EL (cell line): ENCODE data around the gene GALNT3.
A peak's percentile ranks its signal among the peaks of the same experiment; 100 is the strongest.

Source experiments
- DNase-seq: peaks from one replicate; pipeline ENCODE4 v3.0.0-alpha.2; 2016

Gene GALNT3

GRCh38 chr2:165793779-165794535, at the start of gene GALNT3:
Gene GALNT3, minus strand, starts transcription at chr2:165794247. Its CDS starts 23,547 bp downstream, at chr2:165770700.
- peak; percentile 14 for DNase-seq

- no peak for DNase-seq
Observed at GRCh38 chr2:165843351-165843750, 49.3 kb upstream of the GALNT3 start.

DNA sequence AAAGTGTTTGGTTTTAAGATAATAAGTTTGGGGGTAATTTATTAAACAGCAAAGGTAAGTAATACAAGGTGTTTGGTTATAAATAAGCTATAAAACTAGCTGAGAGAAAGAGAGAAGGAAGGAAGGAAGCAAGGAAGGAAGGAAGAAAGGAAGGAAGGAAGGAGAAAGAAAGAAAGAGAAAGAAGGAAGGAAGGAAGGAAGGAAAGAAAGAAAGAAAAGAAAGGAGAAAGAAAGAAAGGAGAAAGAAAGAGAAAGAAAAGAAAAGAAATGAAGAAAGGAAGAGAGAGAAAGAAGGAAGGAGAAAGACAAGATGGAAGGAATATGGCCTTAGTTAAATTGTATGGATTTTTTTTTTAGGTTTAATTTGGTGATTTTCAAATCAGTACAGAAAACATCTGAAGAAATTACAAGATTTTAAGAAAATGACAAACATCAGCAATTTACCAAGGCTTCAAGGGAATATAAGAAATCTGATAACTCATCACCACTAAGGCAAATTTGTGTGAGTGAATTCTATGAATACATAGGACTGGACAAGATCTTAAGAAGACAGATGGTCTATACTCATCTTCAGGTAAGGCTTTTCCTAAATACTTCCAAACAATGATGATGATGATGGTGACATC, 46.4 kb upstream of the GALNT3 start:
- no peak for DNase-seq

- peak; percentile 41 for DNase-seq
Observed at GRCh38 chr2:165839610-165840009, 45.6 kb upstream of the GALNT3 start.

GRCh38 chr2:165837122-165837521, 43.1 kb upstream of the GALNT3 start:
- peak; percentile 41 for DNase-seq

GRCh38 chr2:165835363-165835762, 41.3 kb upstream of the GALNT3 start:
- DNase-seq: no peak

GRCh38 chr2:165833156-165833555, 39.1 kb upstream of the GALNT3 start:
- peak; percentile 68 for DNase-seq

DNA sequence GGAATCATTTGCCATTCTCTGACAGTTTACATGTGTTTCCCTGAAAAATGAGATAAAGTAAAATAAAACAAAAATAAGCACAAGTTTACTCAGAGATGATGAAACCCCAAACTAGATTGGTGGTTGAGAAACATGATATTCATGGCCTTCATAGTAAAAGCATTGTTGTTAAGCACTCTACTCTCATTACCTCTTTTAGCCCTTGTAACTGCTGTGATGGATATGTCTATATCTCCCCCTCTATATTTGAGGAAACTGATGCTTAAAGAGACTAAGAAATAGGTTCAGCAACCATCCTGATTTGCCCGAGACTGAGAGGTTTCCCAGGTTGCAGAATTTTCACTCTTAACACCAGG, 33.9 kb upstream of the GALNT3 start:
- no peak for DNase-seq

GRCh38 chr2:165827016-165827920, 33.2 kb upstream of the GALNT3 start:
- DNase-seq: no peak

DNA sequence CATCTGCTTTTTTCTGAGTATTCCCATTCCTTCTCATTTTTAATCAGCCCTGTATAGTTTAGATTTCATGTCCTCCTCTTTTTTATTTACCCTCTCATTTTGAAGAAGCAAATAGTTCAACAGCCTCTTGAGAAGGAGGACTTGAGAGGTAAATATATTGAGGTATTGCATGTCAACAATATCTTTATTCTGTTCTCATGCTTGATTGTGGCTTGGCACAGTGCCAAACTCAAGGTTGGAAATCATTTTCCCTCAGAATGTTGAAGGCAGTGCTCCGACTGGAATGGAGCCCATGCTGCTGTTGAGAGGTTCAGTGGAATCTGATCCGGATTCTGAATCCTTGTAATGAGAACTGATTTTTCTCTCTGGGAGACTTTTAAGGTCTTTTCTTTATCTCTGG, 31.0 kb upstream of the GALNT3 start:
- peak; percentile 12 for DNase-seq

- DNase-seq: no peak
Observed at GRCh38 chr2:165820296-165820695, 26.2 kb upstream of the GALNT3 start.

DNA sequence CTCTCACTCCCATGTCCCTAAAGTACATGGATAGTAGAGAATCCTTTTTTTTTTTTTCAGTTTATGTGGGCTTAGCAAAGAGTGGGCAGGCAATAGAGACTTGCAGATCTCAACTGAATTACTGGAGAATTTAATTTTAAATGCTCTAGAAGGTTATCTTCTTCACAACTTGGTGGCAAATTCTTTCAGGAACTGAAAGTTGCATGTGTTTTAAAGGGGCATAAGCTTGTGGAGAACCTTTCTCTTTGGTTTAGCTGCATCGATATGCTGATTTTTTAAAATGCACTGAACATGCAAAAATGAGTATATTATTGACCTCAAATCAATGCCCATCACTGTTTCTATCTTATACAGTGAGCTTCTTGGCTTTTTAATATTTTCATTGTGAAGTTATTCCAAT, 24.9 kb upstream of the GALNT3 start:
- DNase-seq: no peak

GRCh38 chr2:165815299-165816141, 21.5 kb upstream of the GALNT3 start:
- DNase-seq: no peak

DNA sequence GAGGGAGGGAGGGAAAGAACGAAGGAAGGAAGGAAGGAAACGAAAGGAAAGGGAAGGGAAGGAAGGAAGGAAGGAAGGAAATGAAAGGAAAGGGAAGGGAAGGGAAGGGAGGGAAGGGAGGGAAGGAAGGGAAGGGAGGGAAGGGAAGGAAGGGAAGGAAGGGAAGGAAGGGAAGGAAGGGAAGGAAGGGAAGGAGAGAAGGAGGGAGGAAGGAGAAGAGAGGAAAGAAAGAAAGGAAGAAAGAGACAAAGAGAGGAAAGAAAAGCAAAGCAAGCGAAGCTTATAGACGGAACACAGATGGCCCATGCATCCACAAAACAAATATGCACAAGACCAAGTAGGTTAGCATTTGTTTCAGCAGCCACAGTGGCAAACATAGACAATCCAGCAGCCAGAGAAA, 20.4 kb upstream of the GALNT3 start:
- no peak for DNase-seq

DNA sequence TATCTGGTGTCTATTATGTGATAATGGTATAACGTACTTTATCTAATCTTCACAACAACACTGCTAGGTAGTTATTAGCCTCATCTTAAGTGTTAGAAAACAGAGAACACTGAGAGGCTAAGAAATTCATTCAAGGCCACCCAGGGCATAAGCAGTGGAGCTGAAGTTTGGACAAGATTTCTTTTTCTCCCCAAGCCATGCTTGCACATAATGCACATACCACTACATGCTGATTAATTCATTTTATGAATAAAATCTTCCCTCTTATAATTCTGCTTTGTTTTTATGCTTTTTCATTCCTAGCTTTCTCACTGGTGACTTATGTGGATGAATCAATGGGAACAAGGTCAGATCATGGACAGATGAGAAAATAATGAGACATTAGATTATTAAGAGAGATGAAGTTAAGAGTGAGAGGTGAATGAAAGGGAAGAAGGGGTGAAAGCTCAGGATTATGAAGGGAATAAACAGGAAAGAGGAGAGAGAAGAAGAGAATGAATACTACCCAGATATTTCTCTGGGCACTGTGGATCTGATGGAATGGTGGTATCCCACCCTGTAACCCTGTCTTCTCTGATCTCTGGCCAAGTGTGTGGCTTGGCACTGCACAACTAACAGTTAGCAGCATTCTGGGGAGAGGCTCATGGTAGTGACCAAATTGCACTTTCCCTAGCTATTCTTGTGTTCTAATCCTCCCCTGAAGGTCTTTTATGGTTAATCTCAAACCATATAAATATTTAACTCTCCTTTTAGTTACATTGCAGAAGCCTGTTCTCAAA, 17.7 kb upstream of the GALNT3 start:
- no peak for DNase-seq

DNA sequence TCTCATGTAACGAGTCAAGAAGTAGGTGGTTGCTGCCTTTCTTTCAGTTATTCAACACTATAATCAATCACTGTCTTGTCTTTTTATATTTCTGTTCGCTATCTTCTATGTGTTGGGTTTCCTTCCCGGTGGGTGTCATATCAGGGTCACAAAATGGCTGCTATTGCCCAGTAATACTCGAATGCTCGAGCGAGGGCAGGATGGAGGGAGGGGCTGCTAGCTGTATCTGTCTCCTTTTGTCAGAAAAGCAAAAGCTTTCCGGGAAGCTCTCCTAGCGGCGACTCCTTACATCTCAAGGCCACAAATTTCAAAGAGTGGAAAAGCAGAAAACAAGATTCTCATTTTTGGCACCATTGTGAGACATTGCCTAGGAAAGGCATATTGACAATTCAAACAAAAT, 16.4 kb upstream of the GALNT3 start:
- no peak for DNase-seq

DNA sequence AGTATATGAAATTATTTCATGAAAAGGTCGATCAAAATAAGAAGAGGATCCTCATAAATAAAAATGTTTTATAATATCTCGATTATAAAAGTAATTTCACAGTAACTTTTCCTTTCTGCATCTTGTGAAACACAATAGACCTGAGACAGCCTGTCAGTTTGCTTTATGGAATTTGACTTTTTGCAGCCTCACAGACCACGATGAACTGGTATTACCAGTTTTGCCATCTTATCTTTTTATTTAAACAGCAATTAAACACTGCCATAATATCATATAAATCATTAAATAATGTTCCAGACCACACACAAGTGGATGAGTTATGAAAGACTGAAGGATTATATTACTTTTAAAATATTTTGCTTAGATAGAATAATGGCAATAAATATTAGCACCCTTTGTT, 10.7 kb upstream of the GALNT3 start:
- DNase-seq: no peak

GRCh38 chr2:165803123-165803760, 9.2 kb upstream of the GALNT3 start:
- peak; percentile 38 for DNase-seq

DNA sequence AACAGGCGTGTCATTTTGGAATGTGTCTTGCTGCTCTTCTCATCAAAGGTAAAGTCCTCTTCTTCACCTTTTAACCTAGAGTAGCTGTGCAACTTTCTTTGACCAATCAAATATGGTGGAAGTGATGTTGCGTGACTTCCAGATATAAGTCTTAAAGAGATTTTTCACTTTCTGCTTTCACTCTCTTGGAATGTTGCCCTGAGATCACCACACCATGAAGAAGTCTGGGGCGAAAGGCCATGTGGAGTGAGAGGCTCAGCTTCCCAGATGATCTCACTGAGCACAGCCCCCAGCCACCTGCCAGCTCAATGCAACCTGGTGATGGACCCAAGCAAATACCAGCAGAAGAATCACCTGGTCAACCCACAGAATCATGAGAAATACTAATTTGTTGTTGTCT, 7.1 kb upstream of the GALNT3 start:
- no peak for DNase-seq

DNA sequence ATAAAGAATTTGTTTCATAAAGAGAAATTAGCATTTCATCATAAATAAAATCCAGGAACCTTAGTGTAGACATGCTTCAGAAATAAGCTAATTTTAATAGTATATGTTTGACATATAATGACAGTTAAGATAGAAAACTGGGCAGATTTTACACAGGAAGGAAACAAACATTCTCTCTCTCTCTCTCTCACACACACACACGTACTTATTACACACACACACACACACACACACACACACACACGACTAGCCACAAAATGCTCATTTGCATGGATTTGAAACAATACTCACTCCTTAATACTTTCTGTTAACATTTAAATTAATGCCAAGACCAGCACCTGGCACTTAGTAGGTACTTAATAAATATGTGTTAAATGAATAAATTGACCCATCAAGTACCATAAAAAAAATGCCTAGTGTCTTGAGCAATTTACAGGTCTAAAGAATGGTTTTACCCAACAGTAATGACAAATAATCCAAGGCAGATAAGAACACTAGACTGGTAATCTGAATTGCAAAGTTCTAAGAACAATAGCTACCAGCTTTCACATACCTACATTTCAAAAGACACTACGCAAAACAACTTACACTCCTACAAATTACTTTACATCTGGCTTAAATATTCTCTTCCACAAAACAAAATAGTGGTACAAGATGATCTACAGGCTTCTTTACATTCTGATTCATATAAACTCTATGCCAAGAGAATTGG, 2.9 kb upstream of the GALNT3 start:
- DNase-seq: no peak

GRCh38 chr2:165796129-165796528, 2.1 kb upstream of the GALNT3 start:
- no peak for DNase-seq
